HepG2 (cell line): ENCODE results near the gene TMEM256. TPM values are rescaled to one million over a fixed set of nuclear protein-coding genes. Genes with fewer than 3 reads are reported as not detected.
A peak's percentile ranks its signal among the peaks of the same experiment; 100 is the strongest.

Source experiments
- BORCS8-MEF2B ChIP-seq: sonication (generic); formaldehyde crosslinking; IDR thresholded peaks from 2 replicates; pipeline ENCODE4 v1.8.0; 2022; ENCODE audit warnings: mild to moderate bottlenecking, missing genetic modification reagents
- ETV5 ChIP-seq: IDR thresholded peaks from 2 replicates; pipeline ENCODE4 v1.6.1; 2018; ENCODE audit warnings: missing biosample characterization, missing genetic modification reagents, inconsistent platforms, borderline replicate concordance
- HMG20A ChIP-seq: IDR thresholded peaks from 2 replicates; pipeline ENCODE4 v1.6.1; 2016; ENCODE audit warnings: borderline replicate concordance
- HOXA9 ChIP-seq: sonication (generic); formaldehyde crosslinking; IDR thresholded peaks from 2 replicates; pipeline ENCODE4 v1.8.1; 2022; ENCODE audit warnings: missing genetic modification reagents, mild to moderate bottlenecking, moderate library complexity, borderline replicate concordance
- ISX ChIP-seq: sonication (generic); formaldehyde crosslinking; conservative IDR thresholded peaks from 2 replicates; pipeline ENCODE4 v1.5.0; 2020; ENCODE audit warnings: missing genetic modification reagents
- PRDM4 ChIP-seq: sonication (generic); formaldehyde crosslinking; IDR thresholded peaks from 2 replicates; pipeline ENCODE4 v1.9.0; 2021; ENCODE audit warnings: missing genetic modification reagents, borderline replicate concordance
- SALL1 ChIP-seq: sonication (generic); formaldehyde crosslinking; IDR thresholded peaks from 2 replicates; pipeline ENCODE4 v1.8.0; 2022; ENCODE audit warnings: mild to moderate bottlenecking, missing genetic modification reagents
- ZNF484 ChIP-seq: sonication (generic); formaldehyde crosslinking; IDR thresholded peaks from 2 replicates; pipeline ENCODE4 v1.5.1; 2020; ENCODE audit warnings: mild to moderate bottlenecking, low read depth, missing genetic modification reagents, borderline replicate concordance
- ZNF562 ChIP-seq: sonication (generic); formaldehyde crosslinking; IDR thresholded peaks from 2 replicates; pipeline ENCODE4 v1.8.0; 2022; ENCODE audit warnings: missing genetic modification reagents, borderline replicate concordance
- ZNF609 ChIP-seq: sonication (generic); formaldehyde crosslinking; IDR thresholded peaks from 2 replicates; pipeline ENCODE4 v1.4.0; 2020; ENCODE audit warnings: mild to moderate bottlenecking, missing genetic modification reagents, borderline replicate concordance
- ZNF713 ChIP-seq: sonication (generic); formaldehyde crosslinking; IDR thresholded peaks from 2 replicates; pipeline ENCODE4 v1.4.0; 2020; ENCODE audit warnings: mild to moderate bottlenecking, missing genetic modification reagents
- ZNF792 ChIP-seq: IDR thresholded peaks from 2 replicates; pipeline ENCODE4 v1.6.1; 2016
- polyA plus RNA-seq, 8 experiments: library from polyadenylated mRNA; depleted of rRNA in 3 of 8; stranded (reverse) in 7 of 8; unstranded in 1 of 8; fragments of >200 nt; fragmentation: Illumina TruSeq in 4 of 8; extraction: Trizol in 4 of 8; gene quantifications; 2 replicates each; pipeline versions ENCODE4 v1.2.1 to v1.2.3, GENCODE V29; 2011 to 2016; ENCODE audit warnings: low read depth in 4 of 8, missing spikeins in 1 of 8, mixed read lengths in 1 of 8; ENCODE audit not compliant: insufficient read depth in 1 of 8
- total RNA-seq, 5 experiments: library from RNA; depleted of rRNA; stranded (reverse); fragments of >200 nt; fragmentation: Illumina TruSeq; extraction: Trizol; gene quantifications; 2 replicates each; pipeline ENCODE4 v1.2.3, GENCODE V29; 2016; ENCODE audit warnings: low read depth in 1 of 5
- TF ChIP-seq, protein P1 (sequence below): sonication (generic); formaldehyde crosslinking; IDR thresholded peaks from 2 replicates; pipeline ENCODE4 v1.5.1; 2020; ENCODE audit warnings: mild to moderate bottlenecking, missing genetic modification reagents, borderline replicate concordance
- TF ChIP-seq, protein P2 (sequence below): sonication (generic); formaldehyde crosslinking; IDR thresholded peaks from 2 replicates; pipeline ENCODE4 v1.4.0; 2020; ENCODE audit warnings: low read depth, mild to moderate bottlenecking, missing genetic modification reagents

Gene TMEM256
- total and polyA plus RNA-seq, 2 of the 13 experiments (the other 11 are each of a cell fraction or from before 2014, with no cell fraction given), result 231 to 252 TPM

- TF ChIP-seq ZNF562 (CRISPR knock-in tag) (no peak), ZNF484 (CRISPR knock-in tag) (no peak), PRDM4 (CRISPR knock-in tag) (no peak), ZNF609 (CRISPR knock-in tag) (0 out of 2 replicates have a peak, but pooled peaks have one; percentile 15), SALL1 (CRISPR knock-in tag) (no peak), BORCS8-MEF2B (CRISPR knock-in tag) (peak; percentile 87), ISX (peak; percentile 77; the same call in 1 of the 2 replicates), HOXA9 (CRISPR knock-in tag) (no peak), ZNF792 (CRISPR knock-in tag) (no peak), HMG20A (CRISPR knock-in tag) (no peak), ETV5 (CRISPR knock-in tag) (no peak), ZNF713 (no peak)
- TF ChIP-seq, protein P1, sequence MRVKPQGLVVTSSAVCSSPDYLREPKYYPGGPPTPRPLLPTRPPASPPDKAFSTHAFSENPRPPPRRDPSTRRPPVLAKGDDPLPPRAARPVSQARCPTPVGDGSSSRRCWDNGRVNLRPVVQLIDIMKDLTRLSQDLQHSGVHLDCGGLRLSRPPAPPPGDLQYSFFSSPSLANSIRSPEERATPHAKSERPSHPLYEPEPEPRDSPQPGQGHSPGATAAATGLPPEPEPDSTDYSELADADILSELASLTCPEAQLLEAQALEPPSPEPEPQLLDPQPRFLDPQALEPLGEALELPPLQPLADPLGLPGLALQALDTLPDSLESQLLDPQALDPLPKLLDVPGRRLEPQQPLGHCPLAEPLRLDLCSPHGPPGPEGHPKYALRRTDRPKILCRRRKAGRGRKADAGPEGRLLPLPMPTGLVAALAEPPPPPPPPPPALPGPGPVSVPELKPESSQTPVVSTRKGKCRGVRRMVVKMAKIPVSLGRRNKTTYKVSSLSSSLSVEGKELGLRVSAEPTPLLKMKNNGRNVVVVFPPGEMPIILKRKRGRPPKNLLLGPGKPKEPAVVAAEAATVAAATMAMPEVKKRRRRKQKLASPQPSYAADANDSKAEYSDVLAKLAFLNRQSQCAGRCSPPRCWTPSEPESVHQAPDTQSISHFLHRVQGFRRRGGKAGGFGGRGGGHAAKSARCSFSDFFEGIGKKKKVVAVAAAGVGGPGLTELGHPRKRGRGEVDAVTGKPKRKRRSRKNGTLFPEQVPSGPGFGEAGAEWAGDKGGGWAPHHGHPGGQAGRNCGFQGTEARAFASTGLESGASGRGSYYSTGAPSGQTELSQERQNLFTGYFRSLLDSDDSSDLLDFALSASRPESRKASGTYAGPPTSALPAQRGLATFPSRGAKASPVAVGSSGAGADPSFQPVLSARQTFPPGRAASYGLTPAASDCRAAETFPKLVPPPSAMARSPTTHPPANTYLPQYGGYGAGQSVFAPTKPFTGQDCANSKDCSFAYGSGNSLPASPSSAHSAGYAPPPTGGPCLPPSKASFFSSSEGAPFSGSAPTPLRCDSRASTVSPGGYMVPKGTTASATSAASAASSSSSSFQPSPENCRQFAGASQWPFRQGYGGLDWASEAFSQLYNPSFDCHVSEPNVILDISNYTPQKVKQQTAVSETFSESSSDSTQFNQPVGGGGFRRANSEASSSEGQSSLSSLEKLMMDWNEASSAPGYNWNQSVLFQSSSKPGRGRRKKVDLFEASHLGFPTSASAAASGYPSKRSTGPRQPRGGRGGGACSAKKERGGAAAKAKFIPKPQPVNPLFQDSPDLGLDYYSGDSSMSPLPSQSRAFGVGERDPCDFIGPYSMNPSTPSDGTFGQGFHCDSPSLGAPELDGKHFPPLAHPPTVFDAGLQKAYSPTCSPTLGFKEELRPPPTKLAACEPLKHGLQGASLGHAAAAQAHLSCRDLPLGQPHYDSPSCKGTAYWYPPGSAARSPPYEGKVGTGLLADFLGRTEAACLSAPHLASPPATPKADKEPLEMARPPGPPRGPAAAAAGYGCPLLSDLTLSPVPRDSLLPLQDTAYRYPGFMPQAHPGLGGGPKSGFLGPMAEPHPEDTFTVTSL (CRISPR knock-in tag), result no peak; the same call in 1 of the 2 replicates
- TF ChIP-seq, protein P2, sequence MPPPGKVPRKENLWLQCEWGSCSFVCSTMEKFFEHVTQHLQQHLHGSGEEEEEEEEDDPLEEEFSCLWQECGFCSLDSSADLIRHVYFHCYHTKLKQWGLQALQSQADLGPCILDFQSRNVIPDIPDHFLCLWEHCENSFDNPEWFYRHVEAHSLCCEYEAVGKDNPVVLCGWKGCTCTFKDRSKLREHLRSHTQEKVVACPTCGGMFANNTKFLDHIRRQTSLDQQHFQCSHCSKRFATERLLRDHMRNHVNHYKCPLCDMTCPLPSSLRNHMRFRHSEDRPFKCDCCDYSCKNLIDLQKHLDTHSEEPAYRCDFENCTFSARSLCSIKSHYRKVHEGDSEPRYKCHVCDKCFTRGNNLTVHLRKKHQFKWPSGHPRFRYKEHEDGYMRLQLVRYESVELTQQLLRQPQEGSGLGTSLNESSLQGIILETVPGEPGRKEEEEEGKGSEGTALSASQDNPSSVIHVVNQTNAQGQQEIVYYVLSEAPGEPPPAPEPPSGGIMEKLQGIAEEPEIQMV, result no peak
These were observed at the start of gene TMEM256 (continued) for GRCh38 chr17:7403977-7404736.
